WTC11 (cell line): ENCODE data around the gene CD300E. TPM values are rescaled to one million over a fixed set of nuclear protein-coding genes. Genes with fewer than 3 reads are reported as not detected.

Source experiments
- ATAC-seq: fragments of 200-7000 bp; cut with Tn5 transposase; 2 replicates; pipeline ENCODE4 v1.10.0; 2021; ENCODE audit warnings: mild to moderate bottlenecking, moderate library complexity
- CTCF ChIA-PET: fragments of 300-600 bp; sonication (Branson Sonifier 250); formaldehyde crosslinking; loops from one replicate; lab custom pipeline; 2021; ENCODE audit warnings: antibody characterized with exemption; lab: Charles Lee
- POLR2A ChIA-PET: fragments of 350-600 bp; sonication (Branson Sonifier 250); formaldehyde crosslinking; loops from one replicate; lab custom pipeline; 2021; ENCODE audit warnings: antibody characterized with exemption; lab: Charles Lee
- DNase-seq: peaks from one replicate; pipeline ENCODE4 v3.0.0; 2021; ENCODE audit warnings: low spot score
- H3K27ac Mint-ChIP-seq: 2 replicates; pipeline ENCODE4 v1.8.0; 2021; ENCODE audit warnings: mixed read lengths
- H3K27me3 Mint-ChIP-seq: 2 replicates; pipeline ENCODE4 v1.8.0; 2021; ENCODE audit warnings: low read depth, mild to moderate bottlenecking, moderate library complexity, mixed read lengths
- H3K36me3 Mint-ChIP-seq: 2 replicates; pipeline ENCODE4 v1.8.0; 2021; ENCODE audit warnings: mixed read lengths
- H3K4me1 Mint-ChIP-seq: 2 replicates; pipeline ENCODE4 v1.8.0; 2022; ENCODE audit warnings: mixed read lengths
- H3K4me3 Mint-ChIP-seq: 2 replicates; pipeline ENCODE4 v1.8.0; 2021; ENCODE audit warnings: mild to moderate bottlenecking, moderate library complexity, mixed read lengths
- H3K9me3 Mint-ChIP-seq: 2 replicates; pipeline ENCODE4 v1.8.0; 2021; ENCODE audit warnings: mixed read lengths
- CREB1 ChIP-seq: sonication (generic); formaldehyde crosslinking; IDR thresholded peaks from 2 replicates; pipeline ENCODE4 v1.8.0; 2023; ENCODE audit warnings: mild to moderate bottlenecking, missing genetic modification reagents
- ESRRA ChIP-seq: sonication (generic); formaldehyde crosslinking; IDR thresholded peaks from 2 replicates; pipeline ENCODE4 v1.8.1; 2022; ENCODE audit warnings: mild to moderate bottlenecking, missing genetic modification reagents, borderline replicate concordance
- GABPB1 ChIP-seq: sonication (generic); formaldehyde crosslinking; IDR thresholded peaks from 2 replicates; pipeline ENCODE4 v1.8.1; 2023; ENCODE audit warnings: mild to moderate bottlenecking, missing genetic modification reagents
- GRHL2 ChIP-seq: fragments of 250-450 bp; sonication (Bioruptor Pico); IDR thresholded peaks from 2 replicates; pipeline ENCODE4 v1.8.0; 2022; ENCODE audit warnings: mild to moderate bottlenecking, moderate library complexity; ENCODE audit not compliant: insufficient replicate concordance, severe bottlenecking
- JAZF1 ChIP-seq: fragments of 250-450 bp; sonication (Bioruptor Pico); IDR thresholded peaks from 2 replicates; pipeline ENCODE4 v1.9.0; 2021; ENCODE audit warnings: moderate library complexity, mild to moderate bottlenecking, inconsistent platforms
- OVOL2 ChIP-seq: fragments of 250-450 bp; sonication (Bioruptor Pico); IDR thresholded peaks from 2 replicates; pipeline ENCODE4 v1.9.0; 2021; ENCODE audit warnings: mild to moderate bottlenecking, borderline replicate concordance
- RELA ChIP-seq: sonication (generic); formaldehyde crosslinking; IDR thresholded peaks from 2 replicates; pipeline ENCODE4 v1.8.1; 2022; ENCODE audit warnings: missing genetic modification reagents, mild to moderate bottlenecking, borderline replicate concordance
- TCF7 ChIP-seq: sonication (generic); formaldehyde crosslinking; IDR thresholded peaks from 2 replicates; pipeline ENCODE4 v1.8.0; 2022; ENCODE audit warnings: mild to moderate bottlenecking, low read depth, missing genetic modification reagents, moderate library complexity
- total RNA-seq: library from RNA; stranded (reverse); gene quantifications from 3 replicates; pipeline ENCODE4 v1.2.3, GENCODE V29; 2021
- TF ChIP-seq, protein P1 (sequence below): sonication (generic); formaldehyde crosslinking; IDR thresholded peaks from 2 replicates; pipeline ENCODE4 v1.8.0; 2023; ENCODE audit warnings: missing genetic modification reagents, mild to moderate bottlenecking, borderline replicate concordance
- TF ChIP-seq, protein P2 (sequence below): sonication (generic); formaldehyde crosslinking; IDR thresholded peaks from 2 replicates; pipeline ENCODE4 v1.8.1; 2023; ENCODE audit warnings: mild to moderate bottlenecking, missing genetic modification reagents, moderate library complexity
- TF ChIP-seq, protein P3 (sequence below): fragments of 250-450 bp; sonication (Bioruptor Pico); conservative IDR thresholded peaks from 2 replicates; pipeline ENCODE4 v1.9.0; 2021; ENCODE audit warnings: mild to moderate bottlenecking
- TF ChIP-seq, protein P4 (sequence below): sonication (generic); formaldehyde crosslinking; IDR thresholded peaks from 2 replicates; pipeline ENCODE4 v1.8.1; 2022; ENCODE audit warnings: low read depth, missing genetic modification reagents, borderline replicate concordance
- TF ChIP-seq, protein P5 (sequence below): sonication (generic); formaldehyde crosslinking; IDR thresholded peaks from 2 replicates; pipeline ENCODE4 v1.8.1; 2023; ENCODE audit warnings: mild to moderate bottlenecking, moderate library complexity, missing genetic modification reagents
- TF ChIP-seq, protein P6 (sequence below): sonication (generic); formaldehyde crosslinking; IDR thresholded peaks from 2 replicates; pipeline ENCODE4 v1.8.0; 2022; ENCODE audit warnings: missing genetic modification reagents
- TF ChIP-seq, protein P7 (sequence below): sonication (generic); formaldehyde crosslinking; IDR thresholded peaks from 2 replicates; pipeline ENCODE4 v1.8.0; 2023; ENCODE audit warnings: mild to moderate bottlenecking, missing genetic modification reagents

Gene CD300E
- total RNA-seq, 1 experiment from 2014 or later = not detected

DNA sequence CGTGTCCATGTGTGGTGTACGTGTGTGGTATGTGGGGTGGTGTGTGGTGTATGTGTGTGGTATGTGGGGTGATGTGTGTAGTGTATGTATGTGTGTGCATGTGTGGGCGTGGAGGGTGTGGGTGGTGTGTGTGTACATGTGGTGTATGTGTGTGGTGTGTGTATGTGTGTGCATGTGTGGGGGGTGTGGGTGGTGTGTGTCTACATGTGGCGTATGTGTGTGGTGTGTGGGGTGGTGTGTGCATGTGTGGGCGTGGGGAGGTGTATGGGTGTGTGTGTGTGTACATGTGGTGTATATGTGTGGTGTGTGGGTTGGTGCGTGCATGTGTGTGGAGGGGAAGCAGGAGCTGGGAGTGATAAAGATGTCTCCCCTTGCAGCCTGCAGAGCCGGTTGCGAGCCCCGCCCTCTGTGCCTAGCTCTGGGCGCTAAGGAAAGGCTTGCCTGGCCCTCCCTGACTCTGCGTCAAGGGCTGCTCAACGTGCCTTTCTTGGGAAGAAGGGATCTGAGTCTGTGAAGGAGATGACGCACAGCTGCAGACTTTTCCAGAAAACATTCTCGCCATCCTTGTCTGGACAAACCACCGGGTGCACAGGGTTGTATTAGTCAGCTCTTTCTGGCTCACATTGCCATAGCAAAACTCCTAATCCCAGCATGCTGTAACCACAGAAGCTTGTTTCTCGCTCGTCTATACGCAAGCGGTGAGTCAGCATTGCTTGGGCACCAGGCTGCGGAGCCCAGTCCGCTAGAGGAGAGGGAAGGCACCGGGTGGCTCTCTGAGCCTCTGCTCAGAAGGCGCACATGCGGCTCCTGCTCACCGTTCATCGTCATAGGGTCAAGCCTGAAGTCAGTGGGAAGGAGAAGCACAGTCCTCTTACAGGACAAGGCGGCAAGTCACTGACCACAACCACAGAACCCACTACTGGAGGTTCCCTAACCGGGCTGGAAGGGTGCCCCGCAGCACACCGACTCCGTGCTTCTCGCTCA, 54.2 kb downstream of the CD300E start:
- Mint-ChIP-seq H3K27me3 (peaks cover 9% of the 10 kb centered on the region), H3K36me3 (no peaks in the 10 kb centered on the region), H3K4me1 (peaks cover 4% of the 10 kb centered on the region; the same call in 1 of the 2 replicates), H3K4me3 (no peak overlapping the region), H3K9me3 (peaks cover 8% of the 10 kb centered on the region; the same call in 1 of the 2 replicates), H3K27ac (no peak overlapping the region; the same call in 1 of the 2 replicates)
- no peak for DNase-seq
- no peak for ATAC-seq
- ChIA-PET POLR2A (no interaction called here), CTCF (interaction anchor here (0.8 to 1.4 kb wide), 3 partner anchors 88 to 208 kb away, joined by 3 to 5 read pairs (median 4); partner anchors contain the start of gene BTBD17)
- TF ChIP-seq JAZF1 (CRISPR knock-in tag) = no peak
- TF ChIP-seq, protein P1, sequence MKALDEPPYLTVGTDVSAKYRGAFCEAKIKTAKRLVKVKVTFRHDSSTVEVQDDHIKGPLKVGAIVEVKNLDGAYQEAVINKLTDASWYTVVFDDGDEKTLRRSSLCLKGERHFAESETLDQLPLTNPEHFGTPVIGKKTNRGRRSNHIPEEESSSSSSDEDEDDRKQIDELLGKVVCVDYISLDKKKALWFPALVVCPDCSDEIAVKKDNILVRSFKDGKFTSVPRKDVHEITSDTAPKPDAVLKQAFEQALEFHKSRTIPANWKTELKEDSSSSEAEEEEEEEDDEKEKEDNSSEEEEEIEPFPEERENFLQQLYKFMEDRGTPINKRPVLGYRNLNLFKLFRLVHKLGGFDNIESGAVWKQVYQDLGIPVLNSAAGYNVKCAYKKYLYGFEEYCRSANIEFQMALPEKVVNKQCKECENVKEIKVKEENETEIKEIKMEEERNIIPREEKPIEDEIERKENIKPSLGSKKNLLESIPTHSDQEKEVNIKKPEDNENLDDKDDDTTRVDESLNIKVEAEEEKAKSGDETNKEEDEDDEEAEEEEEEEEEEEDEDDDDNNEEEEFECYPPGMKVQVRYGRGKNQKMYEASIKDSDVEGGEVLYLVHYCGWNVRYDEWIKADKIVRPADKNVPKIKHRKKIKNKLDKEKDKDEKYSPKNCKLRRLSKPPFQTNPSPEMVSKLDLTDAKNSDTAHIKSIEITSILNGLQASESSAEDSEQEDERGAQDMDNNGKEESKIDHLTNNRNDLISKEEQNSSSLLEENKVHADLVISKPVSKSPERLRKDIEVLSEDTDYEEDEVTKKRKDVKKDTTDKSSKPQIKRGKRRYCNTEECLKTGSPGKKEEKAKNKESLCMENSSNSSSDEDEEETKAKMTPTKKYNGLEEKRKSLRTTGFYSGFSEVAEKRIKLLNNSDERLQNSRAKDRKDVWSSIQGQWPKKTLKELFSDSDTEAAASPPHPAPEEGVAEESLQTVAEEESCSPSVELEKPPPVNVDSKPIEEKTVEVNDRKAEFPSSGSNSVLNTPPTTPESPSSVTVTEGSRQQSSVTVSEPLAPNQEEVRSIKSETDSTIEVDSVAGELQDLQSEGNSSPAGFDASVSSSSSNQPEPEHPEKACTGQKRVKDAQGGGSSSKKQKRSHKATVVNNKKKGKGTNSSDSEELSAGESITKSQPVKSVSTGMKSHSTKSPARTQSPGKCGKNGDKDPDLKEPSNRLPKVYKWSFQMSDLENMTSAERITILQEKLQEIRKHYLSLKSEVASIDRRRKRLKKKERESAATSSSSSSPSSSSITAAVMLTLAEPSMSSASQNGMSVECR (CRISPR knock-in tag) = no peak
- no peak for TF ChIP-seq GABPB1 (CRISPR knock-in tag)
- TF ChIP-seq ESRRA = no peak
- TF ChIP-seq, protein P2, sequence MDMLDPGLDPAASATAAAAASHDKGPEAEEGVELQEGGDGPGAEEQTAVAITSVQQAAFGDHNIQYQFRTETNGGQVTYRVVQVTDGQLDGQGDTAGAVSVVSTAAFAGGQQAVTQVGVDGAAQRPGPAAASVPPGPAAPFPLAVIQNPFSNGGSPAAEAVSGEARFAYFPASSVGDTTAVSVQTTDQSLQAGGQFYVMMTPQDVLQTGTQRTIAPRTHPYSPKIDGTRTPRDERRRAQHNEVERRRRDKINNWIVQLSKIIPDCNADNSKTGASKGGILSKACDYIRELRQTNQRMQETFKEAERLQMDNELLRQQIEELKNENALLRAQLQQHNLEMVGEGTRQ (CRISPR knock-in tag) = no peak
- TF ChIP-seq GRHL2 (CRISPR knock-in tag) = no peak
- TF ChIP-seq CREB1 (CRISPR knock-in tag) = no peak
- TF ChIP-seq, protein P3, sequence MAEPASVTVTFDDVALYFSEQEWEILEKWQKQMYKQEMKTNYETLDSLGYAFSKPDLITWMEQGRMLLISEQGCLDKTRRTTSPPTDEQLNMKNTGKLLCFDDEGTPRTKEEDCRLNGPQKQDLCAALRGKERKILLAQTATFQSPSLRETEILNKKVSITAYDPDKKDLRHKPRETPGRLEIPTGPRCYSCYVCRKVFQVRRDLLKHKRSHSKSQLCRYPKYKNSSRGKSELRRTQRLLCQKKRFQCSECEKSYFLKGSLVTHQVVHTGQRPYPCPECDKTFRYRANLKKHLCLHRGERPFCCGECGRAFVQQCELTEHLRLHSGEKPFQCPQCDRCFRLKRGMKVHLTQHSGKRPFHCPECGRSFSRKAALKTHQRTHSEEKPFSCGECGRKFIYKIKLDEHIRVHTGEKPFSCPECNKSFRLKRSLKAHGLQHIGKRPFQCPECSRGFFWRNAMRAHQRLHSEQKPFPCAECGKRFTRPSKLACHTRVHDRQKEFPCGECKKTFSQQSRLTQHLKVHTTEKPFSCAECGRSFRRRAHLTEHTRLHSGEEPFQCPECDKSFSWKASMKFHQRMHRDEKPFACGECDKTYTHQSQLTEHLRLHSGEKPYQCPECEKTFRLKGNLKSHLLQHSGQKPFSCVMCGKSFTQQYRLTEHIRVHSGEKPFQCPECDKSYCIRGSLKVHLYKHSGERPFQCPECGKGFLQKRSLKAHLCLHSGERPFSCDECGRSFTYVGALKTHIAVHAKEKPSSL (CRISPR knock-in tag) = no peak
- TF ChIP-seq TCF7 (CRISPR knock-in tag) = no peak
- TF ChIP-seq, protein P4, sequence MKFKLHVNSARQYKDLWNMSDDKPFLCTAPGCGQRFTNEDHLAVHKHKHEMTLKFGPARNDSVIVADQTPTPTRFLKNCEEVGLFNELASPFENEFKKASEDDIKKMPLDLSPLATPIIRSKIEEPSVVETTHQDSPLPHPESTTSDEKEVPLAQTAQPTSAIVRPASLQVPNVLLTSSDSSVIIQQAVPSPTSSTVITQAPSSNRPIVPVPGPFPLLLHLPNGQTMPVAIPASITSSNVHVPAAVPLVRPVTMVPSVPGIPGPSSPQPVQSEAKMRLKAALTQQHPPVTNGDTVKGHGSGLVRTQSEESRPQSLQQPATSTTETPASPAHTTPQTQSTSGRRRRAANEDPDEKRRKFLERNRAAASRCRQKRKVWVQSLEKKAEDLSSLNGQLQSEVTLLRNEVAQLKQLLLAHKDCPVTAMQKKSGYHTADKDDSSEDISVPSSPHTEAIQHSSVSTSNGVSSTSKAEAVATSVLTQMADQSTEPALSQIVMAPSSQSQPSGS (CRISPR knock-in tag) = no peak
- TF ChIP-seq RELA (CRISPR knock-in tag) = no peak
- TF ChIP-seq, protein P5, sequence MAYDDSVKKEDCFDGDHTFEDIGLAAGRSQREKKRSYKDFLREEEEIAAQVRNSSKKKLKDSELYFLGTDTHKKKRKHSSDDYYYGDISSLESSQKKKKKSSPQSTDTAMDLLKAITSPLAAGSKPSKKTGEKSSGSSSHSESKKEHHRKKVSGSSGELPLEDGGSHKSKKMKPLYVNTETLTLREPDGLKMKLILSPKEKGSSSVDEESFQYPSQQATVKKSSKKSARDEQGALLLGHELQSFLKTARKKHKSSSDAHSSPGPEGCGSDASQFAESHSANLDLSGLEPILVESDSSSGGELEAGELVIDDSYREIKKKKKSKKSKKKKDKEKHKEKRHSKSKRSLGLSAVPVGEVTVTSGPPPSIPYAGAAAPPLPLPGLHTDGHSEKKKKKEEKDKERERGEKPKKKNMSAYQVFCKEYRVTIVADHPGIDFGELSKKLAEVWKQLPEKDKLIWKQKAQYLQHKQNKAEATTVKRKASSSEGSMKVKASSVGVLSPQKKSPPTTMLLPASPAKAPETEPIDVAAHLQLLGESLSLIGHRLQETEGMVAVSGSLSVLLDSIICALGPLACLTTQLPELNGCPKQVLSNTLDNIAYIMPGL = no peak
- no peak for TF ChIP-seq OVOL2 (CRISPR knock-in tag)
- TF ChIP-seq, protein P6, sequence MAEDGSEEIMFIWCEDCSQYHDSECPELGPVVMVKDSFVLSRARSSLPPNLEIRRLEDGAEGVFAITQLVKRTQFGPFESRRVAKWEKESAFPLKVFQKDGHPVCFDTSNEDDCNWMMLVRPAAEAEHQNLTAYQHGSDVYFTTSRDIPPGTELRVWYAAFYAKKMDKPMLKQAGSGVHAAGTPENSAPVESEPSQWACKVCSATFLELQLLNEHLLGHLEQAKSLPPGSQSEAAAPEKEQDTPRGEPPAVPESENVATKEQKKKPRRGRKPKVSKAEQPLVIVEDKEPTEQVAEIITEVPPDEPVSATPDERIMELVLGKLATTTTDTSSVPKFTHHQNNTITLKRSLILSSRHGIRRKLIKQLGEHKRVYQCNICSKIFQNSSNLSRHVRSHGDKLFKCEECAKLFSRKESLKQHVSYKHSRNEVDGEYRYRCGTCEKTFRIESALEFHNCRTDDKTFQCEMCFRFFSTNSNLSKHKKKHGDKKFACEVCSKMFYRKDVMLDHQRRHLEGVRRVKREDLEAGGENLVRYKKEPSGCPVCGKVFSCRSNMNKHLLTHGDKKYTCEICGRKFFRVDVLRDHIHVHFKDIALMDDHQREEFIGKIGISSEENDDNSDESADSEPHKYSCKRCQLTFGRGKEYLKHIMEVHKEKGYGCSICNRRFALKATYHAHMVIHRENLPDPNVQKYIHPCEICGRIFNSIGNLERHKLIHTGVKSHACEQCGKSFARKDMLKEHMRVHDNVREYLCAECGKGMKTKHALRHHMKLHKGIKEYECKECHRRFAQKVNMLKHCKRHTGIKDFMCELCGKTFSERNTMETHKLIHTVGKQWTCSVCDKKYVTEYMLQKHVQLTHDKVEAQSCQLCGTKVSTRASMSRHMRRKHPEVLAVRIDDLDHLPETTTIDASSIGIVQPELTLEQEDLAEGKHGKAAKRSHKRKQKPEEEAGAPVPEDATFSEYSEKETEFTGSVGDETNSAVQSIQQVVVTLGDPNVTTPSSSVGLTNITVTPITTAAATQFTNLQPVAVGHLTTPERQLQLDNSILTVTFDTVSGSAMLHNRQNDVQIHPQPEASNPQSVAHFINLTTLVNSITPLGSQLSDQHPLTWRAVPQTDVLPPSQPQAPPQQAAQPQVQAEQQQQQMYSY (CRISPR knock-in tag) = no peak
- TF ChIP-seq, protein P7, sequence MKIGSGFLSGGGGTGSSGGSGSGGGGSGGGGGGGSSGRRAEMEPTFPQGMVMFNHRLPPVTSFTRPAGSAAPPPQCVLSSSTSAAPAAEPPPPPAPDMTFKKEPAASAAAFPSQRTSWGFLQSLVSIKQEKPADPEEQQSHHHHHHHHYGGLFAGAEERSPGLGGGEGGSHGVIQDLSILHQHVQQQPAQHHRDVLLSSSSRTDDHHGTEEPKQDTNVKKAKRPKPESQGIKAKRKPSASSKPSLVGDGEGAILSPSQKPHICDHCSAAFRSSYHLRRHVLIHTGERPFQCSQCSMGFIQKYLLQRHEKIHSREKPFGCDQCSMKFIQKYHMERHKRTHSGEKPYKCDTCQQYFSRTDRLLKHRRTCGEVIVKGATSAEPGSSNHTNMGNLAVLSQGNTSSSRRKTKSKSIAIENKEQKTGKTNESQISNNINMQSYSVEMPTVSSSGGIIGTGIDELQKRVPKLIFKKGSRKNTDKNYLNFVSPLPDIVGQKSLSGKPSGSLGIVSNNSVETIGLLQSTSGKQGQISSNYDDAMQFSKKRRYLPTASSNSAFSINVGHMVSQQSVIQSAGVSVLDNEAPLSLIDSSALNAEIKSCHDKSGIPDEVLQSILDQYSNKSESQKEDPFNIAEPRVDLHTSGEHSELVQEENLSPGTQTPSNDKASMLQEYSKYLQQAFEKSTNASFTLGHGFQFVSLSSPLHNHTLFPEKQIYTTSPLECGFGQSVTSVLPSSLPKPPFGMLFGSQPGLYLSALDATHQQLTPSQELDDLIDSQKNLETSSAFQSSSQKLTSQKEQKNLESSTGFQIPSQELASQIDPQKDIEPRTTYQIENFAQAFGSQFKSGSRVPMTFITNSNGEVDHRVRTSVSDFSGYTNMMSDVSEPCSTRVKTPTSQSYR (CRISPR knock-in tag) = no peak
